H1 (cell line): ENCODE data around the gene RERE. TPM values are rescaled to one million over a fixed set of nuclear protein-coding genes. Genes with fewer than 3 reads are reported as not detected.

Experiments
- CHD2 ChIP-seq: IDR thresholded peaks from 2 replicates; pipeline ENCODE4 v1.6.1; 2012; ENCODE audit warnings: low read length, improper control_type of control experiment
- JUND ChIP-seq: IDR thresholded peaks from 2 replicates; pipeline ENCODE4 v1.6.1; 2011; ENCODE audit warnings: mild to moderate bottlenecking, improper control_type of control experiment, low read length
- RAD21 ChIP-seq, 2 experiments: IDR thresholded peaks in 1 of 2; conservative IDR thresholded peaks in 1 of 2; 2 replicates each; pipeline ENCODE4 v1.6.1; 2011; ENCODE audit warnings: low read depth in 2 of 2, low read length in 2 of 2, improper control_type of control experiment in 1 of 2, inconsistent platforms in 1 of 2, mild to moderate bottlenecking in 1 of 2, moderate library complexity in 1 of 2
- TEAD4 ChIP-seq: IDR thresholded peaks from 2 replicates; pipeline ENCODE4 v1.6.1; 2012; ENCODE audit warnings: low read depth, low read length, inconsistent platforms, mixed read lengths
- polyA plus RNA-seq, 7 experiments: library from polyadenylated mRNA; depleted of rRNA in 3 of 7; stranded (reverse) in 5 of 7; unstranded in 2 of 7; fragments of >200 nt in 5 of 7; fragments of 200-250 nt in 2 of 7; gene quantifications; 1 replicate in 5 of 7; 2 replicates in 1 of 7; 4 replicates in 1 of 7; pipeline versions ENCODE4 v1.2.1 to v1.2.3, GENCODE V29; 2011 to 2013; ENCODE audit warnings: missing spikeins in 2 of 7, mixed read lengths in 2 of 7
- total RNA-seq: library from RNA; stranded (reverse); fragmentation: NEBNext Ultra II Directional; extraction: Animal tissue kit (Norgen Biotek cat#: 25700); gene quantifications from 2 replicates; pipeline ENCODE4 v1.2.1, GENCODE V29; 2021

RERE gene
- total and polyA plus RNA-seq, 2 of the 8 experiments (the other 6 are each of a cell fraction or from before 2014, with no cell fraction given): 15.3 to 142 TPM

DNA sequence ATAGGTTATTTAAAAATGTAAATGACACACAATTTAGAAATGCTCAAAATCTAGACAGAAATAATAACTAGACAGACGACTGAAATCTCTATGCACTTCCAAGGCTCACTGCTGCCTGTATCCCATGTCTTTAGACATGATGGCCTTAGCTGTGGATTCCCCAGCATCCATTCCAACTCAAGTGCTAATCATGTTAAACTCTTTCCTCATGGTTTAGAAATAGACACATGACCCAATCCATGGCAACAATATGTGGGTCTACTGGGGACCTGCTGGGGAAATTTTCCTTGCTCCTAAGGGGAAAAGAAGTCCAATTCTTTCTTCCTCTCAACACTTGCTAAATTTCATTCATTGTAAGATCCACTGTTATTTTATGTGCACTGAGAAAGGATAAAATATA is 311.0 kb downstream of the RERE start (continued):
- TF ChIP-seq TEAD4 (no peak), RAD21 (IDR thresholded peaks at IDR 0.05 in 1 of 2, conservative IDR thresholded peaks at IDR 0.05 in 1 of 2; ENCODE audit: low read depth in 2 of 2, low read length in 2 of 2) (no peak), JUND (no peak), CHD2 (no peak)
